AG04450 (cell line): ENCODE results near the gene PDE4D. TPM values are rescaled to one million over a fixed set of nuclear protein-coding genes. Genes with fewer than 3 reads are reported as not detected.
"Not testable (repeated sequence)": the region's sequence is repeated elsewhere in the genome, so short reads cannot be mapped to it uniquely, and the experiment has no call there.

Experiments used
- CTCF ChIA-PET: fragments of 300-600, 350-600 bp; formaldehyde crosslinking; extraction: SDS; loops from one replicate; lab custom pipeline; 2022; ENCODE audit warnings: antibody characterized with exemption, inconsistent platforms; lab: Charles Lee
- POLR2A ChIA-PET: fragments of 350-600 bp; formaldehyde crosslinking; extraction: SDS; loops from one replicate; lab custom pipeline; 2021; ENCODE audit warnings: antibody characterized with exemption, inconsistent platforms; lab: Yijun Ruan, JAX
- DNase-seq: peaks from one replicate; pipeline ENCODE4 v3.0.0-alpha.2; 2011; ENCODE audit warnings: low read depth, low spot score
- H3K27ac ChIP-seq: one replicate; pipeline ENCODE4 v1.5.1; 2012; ENCODE audit warnings: low read depth, low read length, control low read depth
- H3K27me3 ChIP-seq: one replicate; pipeline ENCODE4 v1.6.0; 2012; ENCODE audit warnings: low read length; ENCODE audit not compliant: control insufficient read depth, insufficient read depth
- H3K4me3 ChIP-seq: 2 replicates; pipeline ENCODE4 v1.5.1; 2011; ENCODE audit warnings: mild to moderate bottlenecking, low read depth, low read length, control low read depth
- H3K9me3 ChIP-seq: 2 replicates; pipeline ENCODE4 v1.5.1; 2012; ENCODE audit warnings: low read length; ENCODE audit not compliant: control insufficient read depth, insufficient read depth
- CTCF ChIP-seq: IDR thresholded peaks from 2 replicates; pipeline ENCODE4 v1.5.1; 2011; ENCODE audit warnings: low read depth, low read length, control low read depth, inconsistent platforms
- polyA plus RNA-seq: library from polyadenylated mRNA; depleted of rRNA; stranded (reverse); fragments of >200 nt; gene quantifications from 2 replicates; pipeline ENCODE4 v1.2.3, GENCODE V29; 2011

The PDE4D gene
- polyA plus RNA-seq, 1 experiment, result 12.0 TPM

GRCh38 chr5:59763541-59763940 lies 130.0 kb downstream of the PDE4D start:
- no peak overlapping the region for H3K4me3 ChIP-seq
- POLR2A ChIA-PET, result no interaction called here
- DNase-seq, result no peak
- no peak overlapping the region for H3K27ac ChIP-seq
- H3K27me3 ChIP-seq, result peaks cover 15% of the 10 kb centered on the region
- CTCF ChIA-PET, result no interaction called here
- H3K9me3 ChIP-seq, result no peaks in the 10 kb centered on the region
- no peak for TF ChIP-seq CTCF

DNA sequence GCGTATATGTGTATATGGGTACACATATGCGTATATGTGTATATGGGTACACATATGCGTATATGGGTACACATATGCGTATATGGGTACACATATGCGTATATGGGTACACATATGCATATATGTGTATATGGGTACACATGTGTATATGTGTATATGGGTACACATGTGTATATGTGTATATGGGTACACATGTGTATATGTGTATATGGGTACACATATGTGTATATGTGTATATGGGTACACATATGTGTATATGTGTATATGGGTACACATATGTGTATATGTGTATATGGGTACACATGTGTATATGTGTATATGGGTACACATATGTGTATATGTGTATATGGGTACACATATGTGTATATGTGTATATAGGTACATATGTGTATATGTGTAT lies 131.3 kb downstream of the PDE4D start:
- H3K4me3 ChIP-seq, CTCF ChIA-PET, H3K27me3 ChIP-seq, H3K27ac ChIP-seq, H3K9me3 ChIP-seq, DNase-seq, POLR2A ChIA-PET: not testable (repeated sequence)

- Histone ChIP-seq H3K27ac (no peak overlapping the region), H3K27me3 (no peaks in the 10 kb centered on the region), H3K9me3 (no peaks in the 10 kb centered on the region), H3K4me3 (no peak overlapping the region)
- ChIA-PET POLR2A (no interaction called here), CTCF (no interaction called here)
- DNase-seq, result no peak
- no peak for TF ChIP-seq CTCF
These were observed 132.7 kb downstream of the PDE4D start for GRCh38 chr5:59760785-59761348.

DNA sequence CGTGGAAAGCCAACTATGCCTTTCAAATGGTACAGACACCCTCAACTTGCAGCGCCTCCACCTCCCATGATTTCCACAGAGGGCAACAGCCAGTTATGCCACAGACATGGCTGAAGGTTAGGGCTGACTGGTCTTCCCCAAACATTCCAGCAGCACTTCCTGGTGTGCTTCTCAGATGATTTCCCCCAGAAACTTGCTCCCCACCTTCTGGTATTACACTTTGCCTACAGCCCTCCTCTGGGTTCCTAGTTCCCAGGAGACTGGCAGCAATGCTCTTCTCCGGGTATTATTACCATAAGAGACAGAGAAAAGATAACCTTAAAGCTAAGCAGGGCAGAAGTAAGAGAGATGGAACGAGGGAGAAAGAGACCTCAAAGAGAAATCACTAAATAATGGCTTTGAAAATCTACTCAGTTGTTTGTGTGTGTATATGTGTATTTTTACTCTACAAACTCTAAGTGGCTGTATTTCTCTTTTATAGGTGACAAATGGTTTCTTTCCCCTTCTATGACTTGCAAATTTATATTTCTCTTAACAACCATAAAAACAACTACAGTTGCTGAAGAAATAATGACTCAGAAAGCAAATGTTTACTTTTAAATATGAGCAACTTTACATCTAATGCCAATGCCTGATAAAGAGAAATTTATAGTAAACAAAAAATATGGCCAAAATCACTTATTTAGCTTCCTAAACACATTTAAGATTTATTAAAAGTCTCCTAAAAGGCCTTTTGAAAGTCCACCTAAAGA lies 133.8 kb downstream of the PDE4D start:
- DNase-seq, result no peak
- H3K27me3 ChIP-seq, result no peaks in the 10 kb centered on the region
- ChIA-PET POLR2A (no interaction called here), CTCF (no interaction called here)
- no peak overlapping the region for H3K27ac ChIP-seq
- H3K4me3 ChIP-seq, result no peak overlapping the region
- TF ChIP-seq CTCF, result no peak
- no peaks in the 10 kb centered on the region for H3K9me3 ChIP-seq

DNA sequence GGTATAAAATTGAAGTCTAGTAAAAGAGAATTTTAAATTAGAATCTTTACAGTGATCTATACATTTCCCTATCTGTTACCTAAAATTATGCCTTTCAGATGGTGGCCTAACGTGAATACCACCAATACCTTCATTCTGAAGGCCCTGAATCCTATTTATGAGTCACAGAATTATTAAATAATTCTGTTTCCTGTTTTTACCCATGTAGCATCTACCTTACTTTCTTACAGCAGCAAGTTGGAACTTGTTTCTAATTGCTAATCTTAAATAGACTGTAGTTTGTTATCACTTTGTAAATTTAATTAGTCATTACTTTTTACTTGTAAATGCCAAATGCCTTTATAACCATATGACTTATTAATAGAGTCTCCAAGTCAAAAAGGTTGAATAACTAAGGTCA lies 135.0 kb downstream of the PDE4D start:
- Histone ChIP-seq H3K27me3 (no peaks in the 10 kb centered on the region), H3K4me3 (no peak overlapping the region), H3K9me3 (no peaks in the 10 kb centered on the region), H3K27ac (no peak overlapping the region)
- DNase-seq, result no peak
- ChIA-PET POLR2A (no interaction called here), CTCF (no interaction called here)
- TF ChIP-seq CTCF, result no peak
